GM23338 (cell line): ENCODE measurements around the gene ZNF280C. TPM values are rescaled to one million over a fixed set of nuclear protein-coding genes. Genes with fewer than 3 reads are reported as not detected.

Source experiments
- ATAC-seq: fragments of 200-7000 bp; cut with Tn5 transposase; 3 replicates; pipeline ENCODE4 v1.9.1; 2020
- DNase-seq: peaks from one replicate; pipeline ENCODE4 v3.0.0-alpha.2; 2015; ENCODE audit warnings: low spot score
- H2AFZ ChIP-seq: fragments of 200-600 bp; sonication (generic); 2 replicates; pipeline ENCODE4 v1.8.0; 2016; ENCODE audit warnings: antibody characterized with exemption, mild to moderate bottlenecking, moderate library complexity
- H3F3A ChIP-seq: fragments of 200-600 bp; sonication (generic); replicated peaks from 2 replicates; pipeline ENCODE4 v1.8.0; 2017; ENCODE audit warnings: antibody characterized with exemption, mixed run types, low read depth
- H3K27ac ChIP-seq: fragments of 200-600 bp; sonication (generic); 2 replicates; pipeline ENCODE4 v1.6.1; 2016; ENCODE audit warnings: low read depth
- H3K27me3 ChIP-seq: fragments of 200-600 bp; sonication (generic); 2 replicates; pipeline ENCODE4 v1.8.0; 2016; ENCODE audit warnings: mild to moderate bottlenecking, mixed run types, moderate library complexity; ENCODE audit not compliant: insufficient read depth
- H3K36me3 ChIP-seq: fragments of 200-600 bp; sonication (generic); 2 replicates; pipeline ENCODE4 v1.8.0; 2016; ENCODE audit warnings: mild to moderate bottlenecking; ENCODE audit not compliant: insufficient read depth
- H3K4me1 ChIP-seq: fragments of 200-600 bp; sonication (generic); 2 replicates; pipeline ENCODE4 v1.8.0; 2016; ENCODE audit warnings: mild to moderate bottlenecking, moderate library complexity; ENCODE audit not compliant: insufficient read depth
- H3K4me2 ChIP-seq: fragments of 200-600 bp; sonication (generic); 2 replicates; pipeline ENCODE4 v1.7.1; 2017; ENCODE audit warnings: mixed run types
- H3K4me3 ChIP-seq: fragments of 200-600 bp; sonication (generic); 2 replicates; pipeline ENCODE4 v1.6.1; 2016; ENCODE audit warnings: mixed run types
- H3K79me2 ChIP-seq: fragments of 200-600 bp; sonication (generic); replicated peaks from 2 replicates; pipeline ENCODE4 v1.8.0; 2017; ENCODE audit warnings: mild to moderate bottlenecking; ENCODE audit not compliant: insufficient read depth
- H3K9me2 ChIP-seq: fragments of 200-600 bp; sonication (generic); 2 replicates; pipeline ENCODE4 v1.8.0; 2017; ENCODE audit not compliant: insufficient read depth
- H4K20me1 ChIP-seq: fragments of 200-600 bp; sonication (generic); replicated peaks from 2 replicates; pipeline ENCODE4 v1.8.0; 2017; ENCODE audit warnings: mild to moderate bottlenecking; ENCODE audit not compliant: insufficient read depth
- H3K27ac Mint-ChIP-seq: 2 replicates; pipeline ENCODE4 v1.8.0; 2020; ENCODE audit warnings: inconsistent platforms, mild to moderate bottlenecking, moderate library complexity, mixed read lengths
- H3K27me3 Mint-ChIP-seq: 3 replicates; pipeline ENCODE4 v1.8.0; 2022; ENCODE audit warnings: low read depth, mild to moderate bottlenecking, moderate library complexity, mixed read lengths, inconsistent platforms; ENCODE audit not compliant: insufficient read depth, poor library complexity
- H3K36me3 Mint-ChIP-seq: 3 replicates; pipeline ENCODE4 v1.8.0; 2021; ENCODE audit warnings: low read depth, mild to moderate bottlenecking, inconsistent platforms, moderate library complexity, mixed read lengths
- H3K4me1 Mint-ChIP-seq: 3 replicates; pipeline ENCODE4 v1.8.0; 2020; ENCODE audit warnings: mild to moderate bottlenecking, inconsistent platforms, mixed read lengths
- H3K4me3 Mint-ChIP-seq: 3 replicates; pipeline ENCODE4 v1.8.0; 2021; ENCODE audit warnings: moderate library complexity, mild to moderate bottlenecking, inconsistent platforms, mixed read lengths
- H3K9me3 Mint-ChIP-seq: 3 replicates; pipeline ENCODE4 v1.8.0; 2020; ENCODE audit warnings: moderate library complexity, mild to moderate bottlenecking, inconsistent platforms, mixed read lengths
- EZH2phosphoT487 ChIP-seq: fragments of 200-600 bp; sonication (generic); IDR thresholded peaks from one replicate; pipeline ENCODE4 v1.8.1; 2018; ENCODE audit warnings: antibody characterized with exemption; ENCODE audit not compliant: unreplicated experiment
- JUNB ChIP-seq: IDR thresholded peaks from one replicate; pipeline ENCODE4 v1.6.1; 2016; ENCODE audit warnings: antibody characterized with exemption; ENCODE audit not compliant: unreplicated experiment
- NANOG ChIP-seq: IDR thresholded peaks from 2 replicates; pipeline ENCODE4 v1.6.1; 2016; ENCODE audit warnings: antibody characterized with exemption, borderline replicate concordance
- POLR2AphosphoS5 ChIP-seq: IDR thresholded peaks from 2 replicates; pipeline ENCODE4 v1.6.1; 2016; ENCODE audit warnings: antibody characterized with exemption, low read depth
- ZNF114 ChIP-seq: fragments of 250-450 bp; sonication (Bioruptor Pico); IDR thresholded peaks from 2 replicates; pipeline ENCODE4 v1.5.0; 2020; ENCODE audit warnings: mild to moderate bottlenecking, moderate library complexity
- ZNF331 ChIP-seq: fragments of 250-450 bp; sonication (Bioruptor Pico); IDR thresholded peaks from 2 replicates; pipeline ENCODE4 v1.5.0; 2020; ENCODE audit warnings: low read depth, mild to moderate bottlenecking, moderate library complexity
- polyA plus RNA-seq: library from polyadenylated mRNA; unstranded; fragments of >200 nt; fragmentation: Nextera tagmentation; extraction: Ambion mirVana; gene quantifications from 2 replicates; pipeline ENCODE4 v1.2.1, GENCODE V29; 2016
- total RNA-seq: library from RNA; depleted of rRNA; stranded (reverse); fragments of >200 nt; shearing (Covaris generic); gene quantifications from 2 replicates; pipeline ENCODE4 v1.2.3, GENCODE V29; 2014
- TF ChIP-seq, protein P1 (sequence below), 2 experiments: fragments of 200-600 bp in 1 of 2; sonication (generic) in 1 of 2; conservative IDR thresholded peaks; 2 replicates each; pipeline versions ENCODE4 v1.5.1 to v1.6.1; 2016 to 2017; ENCODE audit warnings: antibody characterized with exemption in 2 of 2, low read depth in 2 of 2, mild to moderate bottlenecking in 2 of 2, moderate library complexity in 1 of 2
- TF ChIP-seq, protein P2 (sequence below): IDR thresholded peaks from one replicate; pipeline ENCODE4 v1.6.1; 2018; ENCODE audit warnings: antibody characterized with exemption; ENCODE audit not compliant: unreplicated experiment
- TF ChIP-seq, protein P3 (sequence below): IDR thresholded peaks from 2 replicates; pipeline ENCODE4 v1.6.1; 2016; ENCODE audit warnings: antibody characterized with exemption

ZNF280C gene
- total and polyA plus RNA-seq, 2 experiments from 2014 or later: 7.9 to 14.4 TPM

DNA sequence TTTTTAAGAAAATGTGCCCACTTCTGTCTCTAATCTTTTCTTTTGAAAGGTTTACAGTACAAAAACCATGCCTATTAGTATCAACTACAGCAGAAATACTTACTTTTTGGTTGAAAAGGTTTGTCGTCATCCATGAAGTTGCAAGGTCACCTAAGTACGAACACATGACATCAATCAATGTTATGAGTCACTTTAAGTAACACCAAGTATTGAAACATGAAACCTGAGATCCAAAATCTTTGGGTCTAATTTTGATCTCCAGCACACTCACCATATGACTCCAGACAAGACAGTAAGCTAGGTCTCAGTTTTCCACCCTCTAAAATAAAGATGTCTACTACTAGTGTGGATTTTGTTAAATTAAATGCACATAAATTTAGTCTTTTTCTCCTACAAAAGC lies 8.4 kb downstream of the ZNF280C start:
- no peaks in the 10 kb centered on the region for H3K27me3 Mint-ChIP-seq
- Histone ChIP-seq H3K4me3 (no peak overlapping the region), H3F3A (no peaks in the 10 kb centered on the region), H3K27me3 (no peaks in the 10 kb centered on the region), H3K27ac (no peak overlapping the region), H3K36me3 (no peaks in the 10 kb centered on the region), H3K79me2 (peaks cover 38% of the 10 kb centered on the region), H2AFZ (no peak overlapping the region), H3K9me2 (no peaks in the 10 kb centered on the region), H4K20me1 (peaks cover under 1% of the 10 kb centered on the region; the same call in 1 of the 2 replicates), H3K4me2 (no peak overlapping the region), H3K4me1 (no peaks in the 10 kb centered on the region)
- peaks cover 30% of the 10 kb centered on the region for H3K36me3 Mint-ChIP-seq
- no peak overlapping the region for H3K4me3 Mint-ChIP-seq
- no peak overlapping the region for H3K27ac Mint-ChIP-seq
- H3K9me3 Mint-ChIP-seq: no peaks in the 10 kb centered on the region
- no peak for TF ChIP-seq NANOG
- TF ChIP-seq, protein P1, sequence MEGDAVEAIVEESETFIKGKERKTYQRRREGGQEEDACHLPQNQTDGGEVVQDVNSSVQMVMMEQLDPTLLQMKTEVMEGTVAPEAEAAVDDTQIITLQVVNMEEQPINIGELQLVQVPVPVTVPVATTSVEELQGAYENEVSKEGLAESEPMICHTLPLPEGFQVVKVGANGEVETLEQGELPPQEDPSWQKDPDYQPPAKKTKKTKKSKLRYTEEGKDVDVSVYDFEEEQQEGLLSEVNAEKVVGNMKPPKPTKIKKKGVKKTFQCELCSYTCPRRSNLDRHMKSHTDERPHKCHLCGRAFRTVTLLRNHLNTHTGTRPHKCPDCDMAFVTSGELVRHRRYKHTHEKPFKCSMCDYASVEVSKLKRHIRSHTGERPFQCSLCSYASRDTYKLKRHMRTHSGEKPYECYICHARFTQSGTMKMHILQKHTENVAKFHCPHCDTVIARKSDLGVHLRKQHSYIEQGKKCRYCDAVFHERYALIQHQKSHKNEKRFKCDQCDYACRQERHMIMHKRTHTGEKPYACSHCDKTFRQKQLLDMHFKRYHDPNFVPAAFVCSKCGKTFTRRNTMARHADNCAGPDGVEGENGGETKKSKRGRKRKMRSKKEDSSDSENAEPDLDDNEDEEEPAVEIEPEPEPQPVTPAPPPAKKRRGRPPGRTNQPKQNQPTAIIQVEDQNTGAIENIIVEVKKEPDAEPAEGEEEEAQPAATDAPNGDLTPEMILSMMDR (conservative IDR thresholded peaks at IDR 0.05; ENCODE audit: low read depth in 2 of 2): no peak
- H3K4me1 Mint-ChIP-seq: no peaks in the 10 kb centered on the region; the same call in 2 of the 3 replicates
- no peak for ATAC-seq
- no peak for DNase-seq

DNA sequence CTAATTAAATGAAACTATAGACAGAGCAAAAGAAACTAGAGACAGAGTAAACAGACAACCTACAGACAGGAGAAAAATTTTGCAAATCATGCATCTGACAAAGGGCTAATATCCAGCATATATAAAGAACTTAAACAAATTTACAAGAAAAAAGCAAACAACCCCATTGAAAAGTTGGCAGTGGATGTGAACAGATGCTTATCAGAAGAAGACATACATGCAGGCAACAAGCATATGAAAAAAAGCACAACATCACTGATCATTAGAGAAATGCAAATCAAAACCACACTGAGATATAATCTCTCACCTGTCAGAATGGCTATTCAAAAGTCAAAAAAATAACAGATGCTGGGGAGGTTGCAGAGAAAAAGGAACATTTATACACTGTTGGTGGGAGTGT lies 14.8 kb downstream of the ZNF280C start:
- no peak for ATAC-seq
- no peaks in the 10 kb centered on the region for H3K9me2 ChIP-seq
- no peaks in the 10 kb centered on the region for H3K27me3 Mint-ChIP-seq
- H3K4me3 ChIP-seq: no peak overlapping the region
- peaks cover 44% of the 10 kb centered on the region for H3K36me3 Mint-ChIP-seq
- no peaks in the 10 kb centered on the region for H3K27me3 ChIP-seq
- no peaks in the 10 kb centered on the region for H3F3A ChIP-seq
- H3K4me2 ChIP-seq: no peak overlapping the region
- H3K4me1 ChIP-seq: no peaks in the 10 kb centered on the region
- H3K36me3 ChIP-seq: no peaks in the 10 kb centered on the region
- no peak overlapping the region for H3K4me3 Mint-ChIP-seq
- H3K9me3 Mint-ChIP-seq: no peaks in the 10 kb centered on the region
- H3K27ac ChIP-seq: no peak overlapping the region
- no peaks in the 10 kb centered on the region for H4K20me1 ChIP-seq
- H2AFZ ChIP-seq: no peak overlapping the region
- no peak for DNase-seq
- H3K4me1 Mint-ChIP-seq: peaks cover 3% of the 10 kb centered on the region; the same call in 2 of the 3 replicates
- H3K27ac Mint-ChIP-seq: no peak overlapping the region
- H3K79me2 ChIP-seq: peaks cover 30% of the 10 kb centered on the region
- TF ChIP-seq, protein P2, sequence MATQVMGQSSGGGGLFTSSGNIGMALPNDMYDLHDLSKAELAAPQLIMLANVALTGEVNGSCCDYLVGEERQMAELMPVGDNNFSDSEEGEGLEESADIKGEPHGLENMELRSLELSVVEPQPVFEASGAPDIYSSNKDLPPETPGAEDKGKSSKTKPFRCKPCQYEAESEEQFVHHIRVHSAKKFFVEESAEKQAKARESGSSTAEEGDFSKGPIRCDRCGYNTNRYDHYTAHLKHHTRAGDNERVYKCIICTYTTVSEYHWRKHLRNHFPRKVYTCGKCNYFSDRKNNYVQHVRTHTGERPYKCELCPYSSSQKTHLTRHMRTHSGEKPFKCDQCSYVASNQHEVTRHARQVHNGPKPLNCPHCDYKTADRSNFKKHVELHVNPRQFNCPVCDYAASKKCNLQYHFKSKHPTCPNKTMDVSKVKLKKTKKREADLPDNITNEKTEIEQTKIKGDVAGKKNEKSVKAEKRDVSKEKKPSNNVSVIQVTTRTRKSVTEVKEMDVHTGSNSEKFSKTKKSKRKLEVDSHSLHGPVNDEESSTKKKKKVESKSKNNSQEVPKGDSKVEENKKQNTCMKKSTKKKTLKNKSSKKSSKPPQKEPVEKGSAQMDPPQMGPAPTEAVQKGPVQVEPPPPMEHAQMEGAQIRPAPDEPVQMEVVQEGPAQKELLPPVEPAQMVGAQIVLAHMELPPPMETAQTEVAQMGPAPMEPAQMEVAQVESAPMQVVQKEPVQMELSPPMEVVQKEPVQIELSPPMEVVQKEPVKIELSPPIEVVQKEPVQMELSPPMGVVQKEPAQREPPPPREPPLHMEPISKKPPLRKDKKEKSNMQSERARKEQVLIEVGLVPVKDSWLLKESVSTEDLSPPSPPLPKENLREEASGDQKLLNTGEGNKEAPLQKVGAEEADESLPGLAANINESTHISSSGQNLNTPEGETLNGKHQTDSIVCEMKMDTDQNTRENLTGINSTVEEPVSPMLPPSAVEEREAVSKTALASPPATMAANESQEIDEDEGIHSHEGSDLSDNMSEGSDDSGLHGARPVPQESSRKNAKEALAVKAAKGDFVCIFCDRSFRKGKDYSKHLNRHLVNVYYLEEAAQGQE: no peak
- TF ChIP-seq, protein P3, sequence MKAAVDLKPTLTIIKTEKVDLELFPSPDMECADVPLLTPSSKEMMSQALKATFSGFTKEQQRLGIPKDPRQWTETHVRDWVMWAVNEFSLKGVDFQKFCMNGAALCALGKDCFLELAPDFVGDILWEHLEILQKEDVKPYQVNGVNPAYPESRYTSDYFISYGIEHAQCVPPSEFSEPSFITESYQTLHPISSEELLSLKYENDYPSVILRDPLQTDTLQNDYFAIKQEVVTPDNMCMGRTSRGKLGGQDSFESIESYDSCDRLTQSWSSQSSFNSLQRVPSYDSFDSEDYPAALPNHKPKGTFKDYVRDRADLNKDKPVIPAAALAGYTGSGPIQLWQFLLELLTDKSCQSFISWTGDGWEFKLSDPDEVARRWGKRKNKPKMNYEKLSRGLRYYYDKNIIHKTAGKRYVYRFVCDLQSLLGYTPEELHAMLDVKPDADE: no peak
- TF ChIP-seq JUNB (no peak), EZH2phosphoT487 (no peak), ZNF331 (no peak), ZNF114 (CRISPR knock-in tag) (no peak), POLR2AphosphoS5 (no peak)
- TF ChIP-seq, protein P1 (conservative IDR thresholded peaks at IDR 0.05; ENCODE audit: low read depth in 2 of 2): no peak
